Activated T-cell treated with anti-CD3 and anti-CD28 coated beads for 1 hour (primary cell): ENCODE measurements around the gene ADM2.

Experiments used
- DNase-seq: peaks from one replicate; pipeline ENCODE4 v3.0.0-alpha.2; 2020; ENCODE audit warnings: low read depth

ADM2 gene

GRCh38 chr22:50445071-50445879 lies 36.1 kb upstream of the ADM2 start:
- peak; percentile 23 for DNase-seq

GRCh38 chr22:50445880-50446707 lies 35.2 kb upstream of the ADM2 start:
- no peak for DNase-seq

- no peak for DNase-seq
Measured at GRCh38 chr22:50446708-50447575, 34.4 kb upstream of the ADM2 start.

DNA sequence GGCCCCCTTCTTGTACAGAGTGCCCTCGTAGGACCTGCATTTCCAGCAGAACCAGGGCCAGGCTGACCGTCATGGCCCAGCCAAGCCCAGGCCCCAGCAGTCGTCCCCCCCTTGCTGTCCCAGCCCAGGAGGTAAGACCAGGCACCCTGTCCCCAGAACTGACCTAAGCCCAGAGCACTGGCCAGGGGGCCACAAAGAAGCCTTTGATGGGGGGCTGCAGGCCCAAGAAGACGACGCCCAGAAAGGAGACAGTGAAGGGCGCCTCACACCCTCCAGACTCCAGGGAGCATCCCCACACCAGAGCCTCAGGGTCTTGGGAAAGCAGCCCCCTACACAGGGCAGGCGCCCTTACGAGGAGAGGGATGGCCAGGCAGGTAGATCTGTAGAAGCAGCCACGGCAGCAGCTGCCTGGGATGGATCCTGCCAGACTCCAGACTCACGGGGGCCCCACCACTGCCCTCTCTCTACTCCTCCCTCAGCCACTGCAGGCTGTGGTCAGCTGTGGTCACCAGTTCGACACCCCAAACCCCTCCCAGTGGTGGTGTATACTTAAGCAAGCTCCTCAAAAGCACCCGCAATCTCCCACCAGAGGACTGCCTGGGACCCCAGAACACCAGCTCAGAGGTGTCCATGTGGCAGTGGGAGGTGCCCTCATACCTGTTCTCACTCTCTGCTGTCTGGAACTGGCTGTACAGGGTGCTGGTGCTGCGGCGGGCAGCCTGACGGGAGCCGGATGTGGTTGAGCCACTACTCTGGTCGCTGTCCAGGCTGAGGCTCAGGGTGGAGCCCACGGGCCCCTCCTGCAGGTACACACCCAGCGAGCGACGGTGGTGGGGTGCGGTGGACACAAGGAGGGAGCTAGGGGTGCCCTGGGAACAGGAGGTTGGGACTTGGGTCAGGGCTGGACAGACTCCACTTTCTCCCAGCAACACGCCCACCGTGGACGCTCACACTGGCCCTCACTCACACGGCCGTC lies 33.5 kb upstream of the ADM2 start:
- DNase-seq = no peak

- no peak for DNase-seq
Measured at GRCh38 chr22:50452649-50453048, 28.7 kb upstream of the ADM2 start.

DNA sequence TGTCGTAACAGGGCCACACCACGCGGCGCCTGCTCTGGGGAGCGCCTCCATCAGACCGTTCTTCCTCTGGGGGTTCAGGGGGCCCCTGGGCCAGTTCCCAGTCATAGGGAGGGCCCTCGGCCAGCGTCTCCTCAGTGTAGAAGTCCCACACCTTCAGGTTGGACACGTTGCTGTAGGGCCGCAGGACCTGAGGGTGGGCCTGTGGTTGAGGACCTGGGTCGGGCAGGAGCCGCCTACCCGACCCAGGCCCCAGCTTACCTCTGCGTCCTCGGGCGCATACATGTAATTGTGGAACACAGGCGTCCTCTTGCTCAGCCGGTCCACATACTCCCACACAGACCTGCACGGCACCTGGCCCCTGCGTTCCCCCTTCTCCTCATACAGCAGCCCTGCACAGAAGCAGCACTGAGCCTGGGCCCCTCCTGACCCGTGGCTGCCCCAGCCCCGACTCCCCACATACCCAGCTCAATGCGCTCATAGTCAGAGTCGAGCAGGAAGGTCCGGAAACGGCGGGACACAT lies 26.7 kb upstream of the ADM2 start:
- no peak for DNase-seq

- DNase-seq = no peak
Measured at GRCh38 chr22:50455201-50455600, 26.1 kb upstream of the ADM2 start.

- no peak for DNase-seq
Measured at GRCh38 chr22:50456026-50456425, 25.3 kb upstream of the ADM2 start.

DNA sequence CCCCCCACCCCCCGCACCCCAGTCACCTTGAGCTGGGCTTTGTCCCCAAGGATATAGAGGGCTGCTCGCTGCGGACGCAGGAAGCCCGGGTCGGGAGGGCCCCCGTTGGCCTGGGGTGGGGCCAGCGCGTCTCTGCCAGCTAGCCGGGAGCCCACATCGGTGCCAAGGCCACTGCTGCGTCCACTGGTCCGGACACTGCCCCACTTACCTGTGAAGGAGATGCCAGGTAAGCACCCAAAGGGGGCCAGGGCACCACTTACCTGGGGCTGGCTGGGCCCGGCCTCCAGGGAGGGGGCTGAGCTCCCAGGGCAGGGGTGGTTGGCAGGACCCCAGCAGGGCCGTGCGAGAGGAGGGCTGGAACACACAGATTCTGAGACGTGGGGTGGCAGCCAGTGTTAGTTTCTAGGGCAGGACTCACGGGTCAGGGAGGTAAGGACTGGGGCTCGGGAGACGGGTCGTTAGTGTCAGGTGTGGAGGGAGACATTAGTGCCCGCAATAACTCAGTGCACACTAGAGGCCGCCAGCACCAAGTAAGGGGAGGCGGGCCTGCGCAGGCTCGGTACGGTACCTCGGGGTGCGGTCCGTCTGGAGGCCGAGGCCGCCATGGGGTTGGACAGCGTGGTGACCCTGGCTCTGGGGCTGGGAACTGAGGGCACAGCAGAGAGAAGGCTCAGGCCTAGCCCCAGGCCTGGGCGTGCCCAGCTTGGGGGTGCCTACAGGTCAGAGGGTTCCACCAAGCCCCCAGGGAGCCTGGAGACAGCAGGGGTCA lies 24.7 kb upstream of the ADM2 start:
- no peak for DNase-seq

DNA sequence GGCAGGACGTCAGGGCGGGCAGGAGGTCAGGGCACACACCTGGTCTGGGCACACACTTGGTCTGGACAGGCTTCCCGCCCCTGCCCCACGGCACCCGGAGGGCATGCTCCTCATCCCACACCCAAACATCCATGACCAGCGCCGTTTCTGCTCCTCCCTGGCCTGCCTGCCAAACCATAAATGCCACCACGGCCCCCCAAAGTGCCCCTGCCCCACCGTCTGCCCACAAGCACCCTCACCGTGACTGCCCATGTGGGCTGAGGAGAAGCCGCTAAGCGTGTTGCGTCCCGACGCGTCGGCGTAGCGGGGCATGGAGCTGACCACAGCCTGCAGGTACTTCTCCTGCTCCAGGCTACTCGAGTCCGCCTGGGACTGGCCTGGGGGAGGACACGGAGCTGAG lies 22.3 kb upstream of the ADM2 start:
- DNase-seq = no peak

GRCh38 chr22:50459496-50460140 lies 21.7 kb upstream of the ADM2 start:
- no peak for DNase-seq

DNA sequence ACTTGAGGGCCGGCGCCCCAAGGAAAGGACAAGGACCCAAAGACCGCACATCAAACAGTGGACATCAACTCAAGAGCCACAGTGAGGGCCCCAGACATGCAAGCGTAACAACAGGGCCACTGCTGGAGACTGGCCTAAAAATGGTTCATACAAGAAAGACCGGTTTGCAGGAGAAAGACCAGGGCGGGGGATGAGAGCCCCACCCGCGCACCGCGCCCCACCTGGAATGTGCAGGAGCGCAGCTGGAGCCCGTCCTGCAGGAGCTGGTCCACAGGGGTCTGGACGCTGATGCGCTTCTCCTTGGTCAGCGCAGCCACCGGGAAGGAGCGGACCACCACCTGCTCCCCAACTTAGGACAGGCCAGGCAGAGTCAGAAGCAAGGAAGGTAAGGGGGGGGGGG lies 20.4 kb upstream of the ADM2 start:
- no peak for DNase-seq

GRCh38 chr22:50461536-50461935 lies 19.8 kb upstream of the ADM2 start:
- no peak for DNase-seq

- no peak for DNase-seq
Measured at GRCh38 chr22:50461979-50462540, 19.3 kb upstream of the ADM2 start.

- DNase-seq = no peak
Measured at GRCh38 chr22:50463188-50463900, 18.0 kb upstream of the ADM2 start.

DNA sequence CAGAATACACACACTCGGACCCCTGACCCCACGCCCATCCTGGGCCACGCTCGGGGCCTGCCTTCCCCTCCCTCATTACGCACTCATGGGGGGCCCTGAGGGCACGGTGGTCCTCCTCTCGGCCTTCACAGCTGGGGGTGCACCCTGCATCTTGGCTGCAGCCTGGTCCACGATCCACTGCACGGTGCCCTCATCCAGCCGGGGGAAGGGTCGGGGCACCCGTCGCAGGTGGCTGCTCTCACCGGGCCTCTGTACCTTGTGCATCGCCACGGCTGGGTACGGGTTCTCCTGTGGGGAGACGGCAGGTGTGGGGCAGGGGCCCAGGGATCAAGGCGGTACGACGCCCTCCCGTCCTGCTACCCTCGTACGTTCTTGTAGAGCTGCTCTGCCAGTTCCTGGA lies 16.9 kb upstream of the ADM2 start:
- DNase-seq = no peak

- DNase-seq = no peak
Measured at GRCh38 chr22:50465066-50465930, 16.0 kb upstream of the ADM2 start.

- no peak for DNase-seq
Measured at GRCh38 chr22:50467341-50467740, 14.0 kb upstream of the ADM2 start.
